A549 treated with DMSO at 1 μM for 4 hours (cell line): Measurements from ENCODE around the gene IRGC. TPM values are rescaled to one million over a fixed set of nuclear protein-coding genes. Genes with fewer than 3 reads are reported as not detected.

Source experiments
- total RNA-seq: library from RNA; stranded (reverse); fragments of 200-300 nt; extraction: Qiagen RNA extraction; gene quantifications from 5 replicates; pipeline ENCODE4 v1.2.3, GENCODE V29; 2022; ENCODE audit warnings: low read depth

IRGC gene
- total RNA-seq: not detected in 5 replicates

GRCh38 chr19:43715776-43716175 is at the start of gene IRGC:
TSS of gene IRGC (plus strand) at chr19:43716076. CDS start at chr19:43718559, 2,483 bp downstream.

GRCh38 chr19:43754503-43755255 is 38.8 kb downstream of the IRGC start, which contains the start of gene SMG9:
TSS of gene SMG9 (minus strand) at chr19:43754962. CDS start at chr19:43750741, 4,221 bp downstream.

Other genes starting within 250 kb of the IRGC start
- gene PHLDB3, start 211.3 kb upstream of the IRGC start, total RNA-seq: 8.5 to 13.2 TPM (median 9.7 TPM) in 5 replicates
- gene ETHE1, start 188.9 kb upstream of the IRGC start, total RNA-seq: 50.5 to 52.8 TPM (median 51.5 TPM) in 5 replicates
- gene ZNF575, start 182.9 kb upstream of the IRGC start, total RNA-seq: 1.4 to 2.6 TPM (median 1.9 TPM) in 5 replicates
- 27.8 to 35.5 TPM (median 28.8 TPM) in 5 replicates for gene XRCC1, start 140.5 kb upstream of the IRGC start, total RNA-seq
- 0.22 to 0.55 TPM (median 0.30 TPM) in 5 replicates for gene PINLYP, start 140.3 kb upstream of the IRGC start, total RNA-seq
- 5.9 to 7.4 TPM (median 6.6 TPM) in 5 replicates for gene IRGQ, start 119.9 kb upstream of the IRGC start, total RNA-seq
- 15.5 to 22.4 TPM (median 21.0 TPM) in 5 replicates for gene ZNF576, start 119.5 kb upstream of the IRGC start, total RNA-seq
- 0.61 to 1.4 TPM (median 0.85 TPM) in 5 replicates for gene SRRM5, start 104.0 kb upstream of the IRGC start, total RNA-seq
- gene ZNF428, start 96.4 kb upstream of the IRGC start, total RNA-seq: 46.5 to 64.2 TPM (median 58.3 TPM) in 5 replicates
- 7.6 to 10.8 TPM (median 8.5 TPM) in 5 replicates for gene CADM4, start 76.2 kb upstream of the IRGC start, total RNA-seq
- 111 to 140 TPM (median 128 TPM) in 5 replicates for gene PLAUR, start 45.9 kb upstream of the IRGC start, total RNA-seq
- gene SMG9, start 38.9 kb downstream of the IRGC start, total RNA-seq: 45.3 to 77.8 TPM (median 63.7 TPM) in 5 replicates
- 53.4 to 63.0 TPM (median 58.9 TPM) in 5 replicates for gene KCNN4, start 64.9 kb downstream of the IRGC start, total RNA-seq
- gene LYPD5, start 86.4 kb downstream of the IRGC start, total RNA-seq: 0.17 to 0.31 TPM (median 0.22 TPM) in 5 replicates
- 4.6 to 6.6 TPM (median 5.0 TPM) in 5 replicates for gene ZNF283, start 111.2 kb downstream of the IRGC start, total RNA-seq
- 0.12 to 0.48 TPM (median 0.30 TPM) in 5 replicates for gene ZNF404, start 167.9 kb downstream of the IRGC start, total RNA-seq
- gene ZNF45, start 219.2 kb downstream of the IRGC start, total RNA-seq: 9.6 to 13.0 TPM (median 11.3 TPM) in 5 replicates
- 0.49 to 1.4 TPM (median 0.67 TPM) in 5 replicates for gene ZNF221, start 235.2 kb downstream of the IRGC start, total RNA-seq